GM12865 (cell line): ENCODE measurements around the gene SYTL3.
A peak's percentile ranks its signal among the peaks of the same experiment; 100 is the strongest.
"Not testable (repeated sequence)": the region's sequence is repeated elsewhere in the genome, so short reads cannot be mapped to it uniquely, and the experiment has no call there.

ENCODE experiments used
- DNase-seq: peaks from one replicate; pipeline ENCODE4 v3.0.0; 2010; ENCODE audit warnings: low read depth
- H3K4me3 ChIP-seq: 2 replicates; pipeline ENCODE4 v1.5.1; 2011; ENCODE audit warnings: mild to moderate bottlenecking, low read depth, low read length, control low read depth
- CTCF ChIP-seq: IDR thresholded peaks from 2 replicates; pipeline ENCODE4 v1.5.1; 2011; ENCODE audit warnings: low read length, control low read depth, low read depth, inconsistent platforms; ENCODE audit not compliant: insufficient read depth; ENCODE audit errors: missing control alignments

Gene SYTL3

GRCh38 chr6:158791274-158791855 is 141.5 kb downstream of the SYTL3 start:
- DNase-seq, result no peak
- H3K4me3 ChIP-seq, result no peak overlapping the region
- TF ChIP-seq CTCF, result no peak

GRCh38 chr6:158792505-158792904 is 142.7 kb downstream of the SYTL3 start:
- not testable (repeated sequence) for H3K4me3 ChIP-seq, DNase-seq

- TF ChIP-seq CTCF, result peak; percentile 63
- no peak overlapping the region for H3K4me3 ChIP-seq
- DNase-seq, result peak; percentile 75
These were observed 143.6 kb downstream of the SYTL3 start for GRCh38 chr6:158793432-158793831.

GRCh38 chr6:158795516-158795915 is 145.7 kb downstream of the SYTL3 start:
- no peak for DNase-seq
- no peak for TF ChIP-seq CTCF
- no peak overlapping the region for H3K4me3 ChIP-seq

- DNase-seq, result no peak
- no peak for TF ChIP-seq CTCF
These were observed 146.5 kb downstream of the SYTL3 start for GRCh38 chr6:158796353-158796752.

GRCh38 chr6:158797331-158798310 is 147.8 kb downstream of the SYTL3 start:
- DNase-seq, result no peak
- H3K4me3 ChIP-seq, result no peak overlapping the region
- TF ChIP-seq CTCF, result no peak

More at GRCh38 chr6:158796353-158796752, 146.5 kb downstream of the SYTL3 start:
- H3K4me3 ChIP-seq, result no peak overlapping the region

GRCh38 chr6:158798311-158798710 is 148.5 kb downstream of the SYTL3 start:
- no peak for TF ChIP-seq CTCF
- peak; percentile 39 for DNase-seq
- no peak overlapping the region for H3K4me3 ChIP-seq
